NCI-H1105 treated with DMSO at 0.1 percent for 48 hours (cell line): ENCODE results near the gene DZIP1L.
A peak's percentile ranks its signal among the peaks of the same experiment; 100 is the strongest.

Source experiments
- DNase-seq: peaks from one replicate; lab custom pipeline; 2025; lab: John Stamatoyannopoulos, UW

DZIP1L gene

DNA sequence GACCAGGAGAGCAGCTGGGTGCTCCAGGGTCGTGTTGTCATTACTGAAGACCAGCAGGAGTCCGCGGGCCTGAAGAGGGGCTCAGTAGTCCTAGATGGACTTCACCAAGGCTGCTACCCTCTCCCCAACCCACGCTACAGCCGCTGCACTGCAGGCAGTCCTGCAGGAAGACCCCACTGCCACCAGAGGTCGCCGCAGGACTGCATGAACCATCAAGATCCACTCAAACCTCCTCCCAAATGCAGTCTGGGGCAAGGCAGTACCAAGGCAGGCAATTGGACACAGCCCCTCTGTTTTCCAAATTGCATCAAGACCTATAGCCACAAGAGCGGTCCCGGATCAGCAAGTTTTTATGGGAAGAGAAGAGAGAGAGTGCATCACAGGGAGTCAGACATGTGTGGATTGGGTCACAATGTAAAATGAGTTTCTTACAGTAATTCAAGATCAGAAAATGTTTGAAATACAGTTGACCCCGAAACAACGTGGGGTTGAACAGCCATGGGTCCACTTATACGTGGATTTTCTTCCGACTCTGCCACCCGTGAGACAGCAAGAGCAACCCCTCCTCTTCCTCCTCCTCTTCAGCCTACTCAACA is 46.7 kb downstream of the DZIP1L start:
- DNase-seq = peak; percentile 80

DNA sequence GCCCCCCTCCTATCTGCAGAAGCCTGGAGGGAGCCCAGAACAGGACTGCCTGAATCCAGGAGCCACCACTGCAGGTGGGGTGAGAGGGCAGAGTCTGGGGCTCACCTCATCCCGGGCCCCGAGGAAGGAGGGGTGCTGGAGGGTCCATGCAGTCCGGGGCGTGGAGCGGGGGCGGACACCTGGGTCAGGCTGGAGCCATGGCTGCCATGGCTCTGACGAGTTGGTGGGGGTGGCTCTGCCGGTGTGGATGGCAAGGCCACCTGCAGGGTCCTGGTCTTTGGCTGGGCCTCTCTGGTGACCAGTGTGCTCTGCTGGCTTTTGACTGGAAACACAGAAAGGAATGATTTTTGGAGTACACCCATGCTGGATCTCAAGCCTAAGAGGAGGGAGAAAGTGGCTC is 47.4 kb downstream of the DZIP1L start:
- DNase-seq = no peak

DNA sequence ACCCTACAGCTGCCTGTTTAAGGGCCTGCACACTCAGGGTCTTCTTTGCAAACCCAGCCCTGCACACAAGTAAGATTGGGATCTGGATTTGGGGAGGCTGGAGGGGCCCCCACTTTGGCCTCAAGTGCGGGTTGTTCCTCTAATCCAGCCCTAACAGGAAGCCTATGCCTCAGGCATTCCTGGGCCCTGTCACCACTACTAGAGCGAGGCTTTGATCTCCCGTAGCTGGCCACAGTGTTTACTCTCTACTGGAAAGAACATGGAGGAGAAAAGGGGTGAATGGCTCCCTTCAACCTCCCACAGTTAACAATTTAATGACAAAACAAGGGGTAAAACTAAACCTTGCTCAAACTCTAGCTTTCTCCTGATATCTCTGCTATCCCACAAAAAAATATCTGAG is 48.4 kb downstream of the DZIP1L start:
- no peak for DNase-seq

DNA sequence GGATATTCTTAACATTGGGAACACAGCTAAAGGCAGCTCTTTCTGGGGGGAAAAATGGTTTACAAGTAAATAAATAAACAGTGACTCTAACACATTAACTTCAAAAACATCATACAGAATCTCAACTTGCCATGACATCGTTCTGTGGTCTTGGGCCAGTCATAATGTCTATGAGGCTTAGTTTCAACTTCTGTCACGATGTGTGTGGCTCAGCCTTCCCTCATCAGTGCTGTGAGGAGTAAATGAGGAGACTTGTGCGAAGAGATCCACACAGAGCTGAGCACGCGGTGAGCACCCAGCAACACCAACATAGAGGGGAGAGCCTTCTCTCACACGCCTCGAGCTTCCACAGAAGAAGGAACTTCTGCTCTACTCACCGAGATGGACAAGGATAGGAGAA is 49.0 kb downstream of the DZIP1L start:
- no peak for DNase-seq

DNA sequence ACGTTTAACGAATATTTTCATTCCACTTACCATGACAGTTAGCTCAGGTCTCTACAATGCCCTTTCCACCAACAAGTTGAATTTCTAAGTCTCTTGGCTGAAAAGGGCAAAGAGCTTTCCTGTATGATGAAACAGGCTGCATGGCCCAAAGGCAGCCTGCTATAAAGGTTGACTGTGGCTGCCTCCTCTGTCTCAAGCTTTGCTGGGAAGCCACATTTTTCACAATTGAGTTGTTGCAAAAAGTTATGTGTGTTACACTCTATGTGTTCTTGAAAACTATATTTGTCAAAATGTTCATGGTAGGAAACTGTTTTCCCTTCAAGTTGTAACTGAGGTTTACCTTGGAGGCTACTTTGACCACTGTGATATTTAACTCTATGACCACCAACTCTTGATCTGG is 49.5 kb downstream of the DZIP1L start:
- DNase-seq = no peak

DNA sequence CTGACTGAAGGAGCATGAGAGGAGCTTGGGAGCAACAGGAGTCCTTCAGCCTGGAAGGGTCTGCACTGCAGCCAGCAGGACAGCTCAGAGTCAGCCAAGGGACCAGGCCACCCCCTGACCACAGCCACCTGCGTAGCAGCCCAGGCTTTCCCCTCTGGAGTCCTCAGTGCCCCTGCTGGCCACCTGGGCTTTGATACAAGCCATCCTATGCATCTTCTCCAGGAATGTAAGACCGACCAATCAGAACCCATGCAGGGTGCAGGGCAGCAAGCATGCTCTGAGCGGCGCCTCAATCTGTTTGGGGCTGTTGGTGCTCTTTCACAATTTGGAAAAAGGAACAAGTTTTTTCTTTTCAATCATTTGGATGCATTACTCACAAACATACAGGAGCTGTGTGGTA is 52.0 kb downstream of the DZIP1L start:
- no peak for DNase-seq

DNA sequence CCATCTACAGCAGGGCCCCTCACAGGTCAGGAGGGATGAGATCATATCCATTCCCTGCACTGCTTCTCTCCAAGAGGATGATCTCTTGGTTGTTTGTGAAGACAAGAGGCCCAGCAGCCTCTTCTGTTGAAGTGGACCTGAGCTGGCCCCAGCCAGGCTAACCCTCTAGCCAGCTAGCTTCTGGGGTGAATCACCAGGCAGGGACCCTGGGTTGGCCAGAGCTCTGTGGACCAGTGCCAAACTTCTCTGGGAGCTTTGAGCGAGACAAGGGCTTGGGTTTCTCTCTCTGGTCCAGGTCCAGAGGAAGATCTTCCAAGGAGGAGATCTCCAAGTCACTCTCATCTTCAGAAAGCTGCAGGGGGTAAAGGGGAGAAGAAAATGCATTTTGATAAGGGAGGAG is 52.8 kb downstream of the DZIP1L start:
- DNase-seq = no peak

DNA sequence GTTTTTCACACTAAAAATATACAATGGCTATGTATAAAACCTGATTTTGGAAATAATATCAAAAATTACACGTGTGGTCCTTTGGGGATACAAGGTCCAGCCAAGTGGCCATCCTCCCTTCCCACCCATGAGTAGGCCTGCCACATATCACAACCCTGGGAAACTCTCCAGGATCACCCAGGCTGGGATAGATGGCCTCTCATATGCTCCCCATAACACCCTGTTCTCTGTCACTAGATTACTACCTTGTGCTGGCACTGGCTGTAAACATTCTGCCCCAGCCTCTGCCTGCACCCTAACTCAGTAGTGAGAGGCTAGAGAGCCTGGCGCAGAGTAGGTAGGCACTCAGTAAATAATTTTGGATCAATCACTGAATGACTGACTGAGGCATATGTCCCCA is 53.4 kb downstream of the DZIP1L start:
- no peak for DNase-seq

DNA sequence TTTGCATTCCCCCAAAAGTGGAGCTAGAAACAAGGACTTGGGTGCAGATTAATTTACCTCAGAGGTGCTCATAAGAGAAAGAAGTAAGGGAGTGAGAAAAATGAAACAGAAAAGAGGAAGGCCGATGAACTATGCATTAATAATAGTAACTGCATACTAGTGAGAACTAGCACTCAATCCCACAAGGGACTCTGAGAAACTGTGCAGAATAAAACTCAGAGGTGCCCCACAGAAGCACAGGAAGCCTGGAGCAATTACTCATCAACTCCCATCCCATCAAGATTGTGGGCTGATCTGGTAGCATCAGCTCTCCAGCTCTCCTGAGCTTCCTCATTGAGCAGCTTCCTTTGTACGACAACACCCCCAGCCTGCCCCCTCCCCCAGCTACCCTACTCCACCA is 54.6 kb downstream of the DZIP1L start:
- no peak for DNase-seq

DNA sequence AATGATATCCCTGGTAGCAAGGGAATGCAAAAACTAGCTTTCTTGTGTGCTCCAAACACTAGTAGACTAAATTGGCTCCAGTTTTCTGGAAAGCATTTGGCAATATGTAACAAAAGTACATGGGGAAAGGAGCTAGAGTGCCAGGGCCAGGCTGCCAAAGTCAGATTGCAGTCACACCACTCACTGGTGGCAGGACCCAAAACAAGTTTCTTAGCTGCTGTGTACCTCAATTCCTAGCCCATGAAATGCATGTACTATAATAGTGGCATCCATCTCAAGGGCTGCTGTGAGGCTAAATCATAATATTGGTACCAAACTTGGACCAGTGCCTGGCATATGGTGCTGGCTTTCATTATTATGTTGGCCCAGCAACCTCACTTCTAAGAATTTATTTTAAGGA is 56.1 kb downstream of the DZIP1L start:
- no peak for DNase-seq

DNA sequence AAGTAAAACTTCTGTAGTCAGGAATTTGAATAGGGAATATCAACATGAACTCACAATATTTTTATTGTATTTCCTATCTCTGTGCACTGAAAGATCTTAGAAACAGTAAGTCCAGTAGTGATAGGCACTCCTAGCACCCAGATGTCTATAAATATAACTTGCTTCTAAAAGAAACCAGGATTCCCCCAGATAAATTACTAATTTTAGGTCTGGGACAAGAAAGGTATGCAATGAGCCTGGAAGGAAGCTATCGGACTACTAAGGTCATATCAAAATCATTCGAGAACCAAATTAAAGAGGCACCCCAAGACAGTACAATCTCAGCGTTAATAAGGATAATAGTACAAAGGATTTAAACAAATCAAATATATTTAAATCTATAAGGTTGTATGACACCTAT is 58.0 kb downstream of the DZIP1L start:
- no peak for DNase-seq

DNA sequence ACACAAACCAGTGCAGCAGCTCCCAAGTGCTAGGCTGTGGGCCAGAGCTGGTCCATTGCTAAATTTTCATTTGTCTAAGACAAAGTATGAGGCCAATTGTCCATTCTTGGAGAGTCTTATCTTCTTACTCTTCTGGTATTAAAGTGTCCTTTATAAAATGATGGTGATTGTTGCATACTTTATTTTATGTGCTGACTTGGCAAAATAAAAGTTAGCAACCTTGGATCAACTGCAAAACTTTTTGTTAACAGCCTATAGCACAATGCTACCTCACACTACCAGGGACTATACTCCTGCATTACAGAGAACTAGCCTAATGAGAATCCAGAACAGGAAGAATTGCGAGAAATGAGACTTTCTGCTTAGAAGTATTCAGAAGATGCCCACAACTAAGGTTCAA is 61.4 kb downstream of the DZIP1L start:
- no peak for DNase-seq

DNA sequence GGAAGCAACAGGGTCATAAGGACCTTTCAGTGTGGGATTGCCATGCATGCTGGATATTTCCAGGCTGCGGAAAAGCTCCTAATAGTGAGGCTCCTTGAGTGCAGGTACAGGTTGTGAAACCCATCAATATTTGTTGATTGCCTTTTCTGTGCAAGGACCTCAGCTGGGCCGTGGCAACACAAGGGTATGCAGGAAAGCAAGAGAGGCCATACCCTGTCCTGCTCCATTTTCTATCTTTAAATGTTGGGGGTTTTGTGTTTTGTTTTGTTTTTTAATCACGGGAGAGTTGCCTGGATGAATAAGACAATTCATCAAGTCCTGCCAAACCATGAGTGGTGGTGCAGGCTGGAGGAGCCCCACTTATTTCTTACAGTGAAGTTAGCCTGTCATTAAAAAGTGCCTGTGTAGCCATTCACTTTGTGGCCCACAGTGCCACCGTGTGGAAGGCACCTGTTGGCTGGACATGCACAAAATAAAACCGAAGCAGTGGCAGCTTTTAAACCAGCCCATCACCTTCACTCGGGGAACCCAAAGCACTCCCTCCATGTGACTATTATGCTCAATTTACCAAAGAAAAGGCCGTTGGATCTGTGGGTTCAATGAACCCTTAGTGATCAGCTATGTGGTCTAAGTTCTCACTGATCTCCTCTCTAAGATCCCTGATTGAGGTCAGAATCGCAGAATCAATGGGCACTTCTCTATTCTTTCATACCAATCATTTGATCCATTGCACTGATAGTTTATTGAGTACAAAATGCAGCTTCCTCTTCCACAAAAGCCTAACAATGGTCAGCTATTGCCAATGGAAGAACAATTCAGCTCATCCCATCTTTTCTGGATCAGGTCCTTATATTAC is 63.2 kb downstream of the DZIP1L start:
- peak; percentile 54 for DNase-seq

DNA sequence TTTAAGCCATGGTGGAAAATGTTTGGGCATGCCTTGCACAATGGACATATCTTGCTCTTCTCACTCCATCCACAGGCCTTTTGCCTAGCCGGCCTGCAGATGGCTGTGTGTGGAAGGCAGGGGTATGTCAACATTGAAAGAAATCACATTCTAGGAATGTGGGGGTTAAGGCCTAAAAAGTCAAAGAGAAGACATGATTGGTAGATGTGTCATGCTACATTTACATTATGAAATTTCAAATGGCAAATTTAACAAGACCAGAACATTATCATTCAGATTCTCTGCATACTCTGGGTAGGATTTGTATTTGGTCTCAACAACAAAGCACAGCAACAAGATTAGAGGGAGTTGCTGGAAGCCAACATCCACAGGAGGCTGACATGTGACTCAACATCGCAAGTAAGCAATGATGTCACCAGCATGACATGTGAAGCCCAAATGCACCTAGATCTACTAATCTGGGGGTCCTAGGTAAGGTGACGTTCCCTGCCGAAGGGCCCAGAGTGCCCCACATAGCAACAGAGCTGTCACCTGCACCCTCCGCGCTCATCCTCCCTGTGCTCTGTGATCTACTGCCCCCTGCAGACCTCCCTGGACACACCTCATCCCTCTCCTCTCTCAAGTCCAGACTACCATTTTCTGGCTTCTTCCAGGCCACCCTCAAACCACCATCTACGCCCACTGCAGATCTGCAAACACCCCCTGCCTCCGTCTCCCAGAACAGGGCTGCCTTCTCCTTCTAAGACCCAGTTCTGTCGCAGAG is 66.1 kb downstream of the DZIP1L start:
- DNase-seq = no peak

DNA sequence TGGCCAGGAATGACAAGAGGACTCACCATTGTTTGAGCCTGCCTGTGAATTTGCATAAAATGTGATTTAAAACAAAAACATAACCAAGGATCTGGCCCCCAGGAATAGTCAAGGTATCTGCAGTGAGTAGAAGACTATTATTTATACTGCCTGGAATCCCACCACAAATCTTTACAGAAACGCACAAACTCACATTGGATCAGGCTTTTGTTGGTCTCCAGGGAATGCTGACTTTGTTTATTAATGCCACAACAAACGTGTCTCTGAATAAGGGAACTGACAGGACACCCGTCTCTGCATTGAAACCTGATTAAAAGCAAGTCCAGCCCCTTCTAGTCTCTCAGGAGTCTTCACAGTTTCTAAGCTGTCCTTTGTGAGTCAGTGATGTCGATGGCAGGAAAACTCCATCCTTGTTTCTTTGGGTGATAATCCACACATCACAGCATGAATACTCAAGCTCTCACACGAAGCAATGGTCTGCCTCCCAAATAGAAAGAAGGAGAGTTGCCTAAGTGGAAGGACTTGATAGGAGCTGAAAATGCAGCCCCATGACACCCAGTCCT is 67.7 kb downstream of the DZIP1L start:
- DNase-seq = no peak

DNA sequence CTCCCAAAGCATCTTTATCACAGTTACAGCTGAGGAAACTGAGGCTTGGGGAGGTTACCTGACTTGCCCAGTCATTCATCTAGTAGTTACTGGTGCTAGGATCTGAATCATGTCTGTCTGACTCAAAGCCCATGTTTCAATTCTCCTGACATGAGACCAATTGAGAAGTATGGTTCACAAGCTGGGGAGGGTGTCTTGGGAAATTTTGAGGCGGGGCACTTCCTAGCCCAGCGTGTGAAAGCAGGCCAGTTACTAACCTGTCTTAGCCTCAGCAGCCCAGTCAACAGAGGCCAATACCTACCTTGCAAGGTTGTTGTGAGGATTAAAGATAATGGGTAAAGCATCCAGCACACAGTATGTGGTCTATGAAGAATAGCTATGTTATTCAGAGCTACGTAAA is 68.5 kb downstream of the DZIP1L start:
- DNase-seq = no peak

DNA sequence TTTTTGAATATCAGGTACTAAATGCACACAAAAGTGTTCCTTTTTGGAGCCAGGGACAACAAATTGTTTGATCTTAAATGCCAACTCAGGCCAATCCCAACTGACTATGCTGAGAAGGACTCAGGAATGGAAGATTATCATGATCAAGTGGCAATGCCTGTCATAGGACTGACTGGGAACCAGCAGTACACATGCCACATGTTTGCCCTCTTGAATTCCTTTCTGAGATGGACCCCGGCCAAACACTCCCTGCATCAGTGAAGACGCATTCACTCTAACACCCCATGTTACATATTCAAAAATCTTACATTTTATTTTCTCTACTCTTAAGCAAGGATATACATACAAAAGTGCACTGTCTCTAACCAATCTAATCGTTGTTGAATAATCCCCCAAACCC is 69.3 kb downstream of the DZIP1L start:
- DNase-seq = no peak

DNA sequence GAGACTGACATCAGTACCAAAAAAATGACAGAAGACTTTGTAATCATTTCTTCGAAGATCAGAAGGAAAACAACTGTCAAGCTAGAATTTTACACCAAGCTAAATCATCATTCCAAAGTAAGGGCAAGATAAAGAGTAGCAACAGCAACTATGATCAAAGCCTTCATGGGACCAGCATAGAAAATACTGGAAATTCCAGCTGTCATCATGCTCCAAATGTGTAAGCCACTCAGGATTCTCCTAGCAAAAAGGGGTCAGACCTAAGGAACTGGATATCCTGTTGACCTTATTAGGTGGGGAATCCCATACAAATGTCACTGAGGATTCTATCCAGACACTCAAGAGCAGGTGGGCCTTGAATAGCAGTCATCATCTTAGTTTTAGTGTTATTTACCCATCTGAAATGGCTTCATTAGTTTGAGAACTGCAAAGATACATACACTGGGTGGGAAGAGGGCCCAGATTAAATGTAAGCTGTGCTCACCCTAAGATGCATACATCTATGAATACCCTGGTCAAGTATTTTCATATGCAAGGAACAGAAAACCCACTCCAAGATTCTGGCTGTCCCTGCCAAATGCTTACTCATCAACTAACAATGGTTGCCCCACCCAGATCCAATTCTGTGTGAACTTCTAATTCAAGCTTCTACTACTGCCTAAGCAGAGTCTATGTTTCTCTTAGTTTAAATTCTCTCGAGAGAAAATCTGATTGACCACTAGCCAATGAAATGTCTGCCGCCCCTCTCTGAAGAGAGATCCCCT is 72.0 kb downstream of the DZIP1L start:
- DNase-seq = no peak

DNA sequence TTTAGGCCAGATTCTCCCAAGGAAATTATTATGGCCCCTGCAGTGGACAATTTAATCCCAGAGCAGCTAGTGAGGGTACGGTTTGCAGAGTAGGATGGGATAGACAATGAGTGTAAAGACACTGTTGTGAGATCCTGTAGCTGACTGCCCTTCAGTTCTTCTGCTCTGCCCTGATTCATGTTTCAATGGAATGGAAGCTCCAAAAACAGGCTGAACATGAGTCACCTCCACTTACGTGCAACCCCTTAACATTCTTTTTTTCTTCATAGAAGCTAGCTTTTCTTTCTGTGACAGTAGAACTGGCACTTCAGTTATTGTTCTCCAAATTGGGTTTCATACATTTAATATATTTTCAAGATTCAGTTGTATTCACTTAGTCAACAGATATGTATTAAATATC is 73.4 kb downstream of the DZIP1L start:
- no peak for DNase-seq

DNA sequence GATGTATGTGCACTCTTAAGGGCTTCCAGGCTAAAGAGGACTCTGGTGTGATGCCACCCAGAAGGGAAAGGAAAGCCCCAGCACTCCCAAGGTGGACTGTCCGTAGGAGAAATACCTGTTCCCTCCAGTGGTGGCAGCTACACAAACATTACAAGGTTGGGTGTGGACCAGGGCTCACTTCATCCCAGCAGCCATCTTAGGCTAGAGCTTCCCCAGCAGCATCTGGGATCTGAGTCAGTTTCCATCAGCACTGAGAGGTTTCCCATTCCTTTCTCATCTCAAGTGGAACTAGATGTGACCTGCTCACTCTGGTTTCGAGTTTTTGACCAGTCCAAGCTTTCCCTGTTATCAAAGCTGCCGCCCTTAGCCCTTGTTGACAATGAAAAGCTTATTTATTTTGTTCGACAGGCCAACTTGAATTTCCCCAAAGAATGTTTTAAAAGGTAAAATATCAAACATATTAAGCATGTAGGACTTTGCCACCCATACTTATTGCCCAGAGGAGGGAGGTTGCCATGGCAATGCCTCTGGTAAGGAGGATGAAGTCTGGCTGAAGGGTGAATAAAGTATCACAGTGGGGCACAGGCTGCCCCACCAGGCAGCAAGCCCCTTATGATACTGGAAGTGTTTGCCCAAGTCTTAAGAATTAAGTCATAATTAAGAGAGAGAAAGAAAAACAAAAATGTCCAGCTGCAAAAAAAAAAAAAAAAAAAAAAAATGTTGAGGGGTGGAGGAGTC is 76.5 kb downstream of the DZIP1L start:
- no peak for DNase-seq

DNA sequence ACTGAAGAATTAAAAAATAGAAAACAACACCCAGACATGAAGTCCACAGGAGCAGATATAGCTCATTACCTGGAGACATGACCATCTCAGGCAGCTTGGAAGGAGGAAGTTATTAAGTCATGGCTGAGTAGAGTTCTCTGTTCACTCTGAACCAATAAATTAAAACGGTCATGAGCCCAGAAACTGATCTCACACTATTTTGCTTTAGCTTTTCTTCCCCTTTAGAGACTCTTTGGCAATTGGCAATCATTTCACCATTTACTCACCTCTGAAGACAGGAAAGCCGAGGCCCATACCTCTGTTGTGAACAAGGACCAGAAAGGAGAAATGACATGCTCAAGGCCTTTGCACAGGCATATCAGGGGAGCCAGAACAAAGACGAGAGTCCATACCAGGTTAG is 78.8 kb downstream of the DZIP1L start:
- no peak for DNase-seq
